ENCODE measurements around the gene FOXE1.

- TF ChIP-seq CTCF (conservative IDR thresholded peaks at IDR 0.05 in 1 of 2, IDR thresholded peaks at IDR 0.05 in 1 of 2; ENCODE audit: low read depth in 1 of 2, low read length in 2 of 2): no peak
- TF ChIP-seq EZH2 (IDR thresholded peaks at IDR 0.05; ENCODE audit: low read length, missing control alignments): no peak
Observed at GRCh38 chr9:97852001-97852398, 1.0 kb upstream of the FOXE1 start.

All from fibroblast of lung (primary cell).